GM23338 (cell line): ENCODE results near the gene SLC44A1.

Source experiments
- EZH2 ChIP-seq: fragments of 200-600 bp; sonication (generic); IDR thresholded peaks from one replicate; pipeline ENCODE4 v1.8.0; 2017; ENCODE audit warnings: antibody characterized with exemption, mild to moderate bottlenecking, low read depth; ENCODE audit not compliant: unreplicated experiment
- POLR2AphosphoS5 ChIP-seq: IDR thresholded peaks from 2 replicates; pipeline ENCODE4 v1.6.1; 2016; ENCODE audit warnings: antibody characterized with exemption, low read depth

DNA sequence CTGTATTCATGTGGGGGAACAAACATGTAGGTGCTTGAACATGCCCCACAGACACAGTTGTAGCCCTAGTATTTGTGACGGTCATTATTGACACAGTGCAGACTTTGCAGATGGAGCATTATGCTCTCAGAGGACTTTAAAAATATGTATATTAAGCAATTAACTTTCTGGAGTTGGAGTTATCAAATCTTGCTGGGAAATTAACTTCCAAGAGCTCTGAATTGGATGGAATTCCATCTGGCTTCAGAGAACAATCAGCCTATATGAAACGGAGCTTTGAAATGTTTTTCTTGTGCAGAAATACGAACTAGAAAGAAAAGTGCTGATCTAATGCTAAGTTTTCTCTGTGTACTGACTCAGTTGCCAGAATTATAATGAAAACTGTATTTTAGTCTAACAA lies 152.4 kb downstream of the SLC44A1 start:
- no peak for TF ChIP-seq POLR2AphosphoS5
- no peak for TF ChIP-seq EZH2
